B cell (primary cell): ENCODE measurements around the gene RAE1. TPM values are rescaled to one million over a fixed set of nuclear protein-coding genes. Genes with fewer than 3 reads are reported as not detected.

Source experiments
- ATAC-seq: fragments of 200-7000 bp; cut with Tn5 transposase; one replicate; pipeline ENCODE4 v1.10.0; 2021; ENCODE audit warnings: low read depth, mild to moderate bottlenecking, moderate number of reproducible peaks, moderate library complexity
- CTCF ChIA-PET: fragments of 350-600 bp; sonication (Branson Sonifier 250); formaldehyde crosslinking; loops from one replicate; lab custom pipeline; 2021; ENCODE audit warnings: antibody characterized with exemption, inconsistent platforms; lab: Charles Lee
- POLR2A ChIA-PET: fragments of 350-600 bp; sonication (Branson Sonifier 250); formaldehyde crosslinking; loops from one replicate; lab custom pipeline; 2021; ENCODE audit warnings: antibody characterized with exemption; lab: Charles Lee
- DNase-seq: peaks from one replicate; pipeline ENCODE4 v3.0.0; 2013
- H2AFZ ChIP-seq: 2 replicates; pipeline ENCODE4 v1.6.1; 2012; ENCODE audit warnings: mild to moderate bottlenecking, low read depth, low read length; ENCODE audit not compliant: insufficient read depth, poor library complexity, severe bottlenecking
- H3K27ac ChIP-seq, 2 donors: 1 replicate in 1 of 2; 2 replicates in 1 of 2; pipeline ENCODE4 v1.5.1; 2012 to 2013; ENCODE audit warnings: low read length in 2 of 2, mild to moderate bottlenecking in 2 of 2, moderate library complexity in 1 of 2
- H3K27me3 ChIP-seq, 4 experiments: fragments of 200-600 bp in 1 of 4; sonication (generic) in 1 of 4; replicated peaks in 1 of 4; 1 replicate in 2 of 4; 2 replicates in 2 of 4; pipeline versions ENCODE4 v1.6.1 to v1.7.0; 2013 to 2016; ENCODE audit warnings: low read length in 3 of 4, mild to moderate bottlenecking in 2 of 4, mixed read lengths in 1 of 4, moderate library complexity in 1 of 4; ENCODE audit not compliant: insufficient read depth in 4 of 4, control insufficient read depth in 3 of 4; ENCODE audit errors: control extremely low read depth in 1 of 4
- H3K36me3 ChIP-seq, 2 experiments: replicated peaks in 1 of 2; 1 replicate in 1 of 2; 2 replicates in 1 of 2; pipeline versions ENCODE4 v1.6.1 to v1.7.1; 2013; ENCODE audit warnings: low read length in 1 of 2; ENCODE audit not compliant: insufficient read depth in 2 of 2, control insufficient read depth in 1 of 2; ENCODE audit errors: control extremely low read depth in 1 of 2, extremely low read depth in 1 of 2
- H3K4me1 ChIP-seq, 2 donors: fragments of 200-600 bp in 1 of 2; sonication (generic) in 1 of 2; 1 replicate in 1 of 2; 2 replicates in 1 of 2; pipeline versions ENCODE4 v1.5.1 to v1.6.1; 2013 to 2017; ENCODE audit warnings: low read length in 2 of 2; ENCODE audit not compliant: control insufficient read depth in 2 of 2, insufficient read depth in 2 of 2
- H3K4me2 ChIP-seq: replicated peaks from 2 replicates; pipeline ENCODE3; 2012; ENCODE audit warnings: mild to moderate bottlenecking, low read depth, low read length; ENCODE audit not compliant: poor library complexity, severe bottlenecking
- H3K4me3 ChIP-seq, 5 experiments: fragments of 200-600 bp in 1 of 5; sonication (generic) in 1 of 5; 1 replicate in 3 of 5; 2 replicates in 2 of 5; pipeline versions ENCODE4 v1.5.1 to v1.7.0; 2011 to 2016; ENCODE audit warnings: low read length in 4 of 5, mild to moderate bottlenecking in 4 of 5, low read depth in 2 of 5, control low read depth in 1 of 5, moderate library complexity in 1 of 5; ENCODE audit not compliant: insufficient read depth in 1 of 5; ENCODE audit errors: control extremely low read depth in 1 of 5, extremely low read depth in 1 of 5
- H3K79me2 ChIP-seq: fragments of 200-600 bp; sonication (generic); one replicate; pipeline ENCODE4 v1.6.0; 2016; ENCODE audit warnings: low read length; ENCODE audit not compliant: control insufficient read depth, insufficient read depth
- H3K9ac ChIP-seq: fragments of 200-600 bp; sonication (generic); 2 replicates; pipeline ENCODE4 v1.6.1; 2017; ENCODE audit warnings: mild to moderate bottlenecking, low read length, moderate library complexity
- H3K9me3 ChIP-seq, 3 donors: one replicate each; pipeline versions ENCODE4 v1.6.1 to v1.7.1; 2013; ENCODE audit warnings: low read length in 2 of 3; ENCODE audit not compliant: control insufficient read depth in 2 of 3, insufficient read depth in 1 of 3; ENCODE audit errors: control extremely low read depth in 1 of 3
- H4K20me1 ChIP-seq: 2 replicates; pipeline ENCODE4 v1.6.0; 2012; ENCODE audit warnings: mild to moderate bottlenecking, low read length; ENCODE audit not compliant: insufficient read depth, control insufficient read depth, poor library complexity, severe bottlenecking
- H3K27ac Mint-ChIP-seq: one replicate; pipeline ENCODE4 v1.8.0; 2021; ENCODE audit warnings: mixed read lengths
- H3K27me3 Mint-ChIP-seq: one replicate; pipeline ENCODE4 v1.8.0; 2021; ENCODE audit warnings: mixed read lengths
- H3K4me1 Mint-ChIP-seq: one replicate; pipeline ENCODE4 v1.8.0; 2021; ENCODE audit warnings: mixed read lengths
- H3K4me3 Mint-ChIP-seq: one replicate; pipeline ENCODE4 v1.8.0; 2021; ENCODE audit warnings: mixed read lengths
- H3K9me3 Mint-ChIP-seq: one replicate; pipeline ENCODE4 v1.8.0; 2022; ENCODE audit warnings: mixed read lengths; ENCODE audit not compliant: insufficient read depth
- CTCF ChIP-seq: fragments of 200-600 bp; IDR thresholded peaks from one replicate; pipeline ENCODE4 v1.8.0; 2022; ENCODE audit warnings: antibody characterized with exemption, mild to moderate bottlenecking
- EZH2 ChIP-seq: IDR thresholded peaks from 2 replicates; pipeline ENCODE4 v1.6.1; 2012; ENCODE audit warnings: borderline replicate concordance, low read depth, mild to moderate bottlenecking, moderate library complexity, low read length; ENCODE audit not compliant: insufficient read depth, poor library complexity, severe bottlenecking
- WGBS: methylation state at CpG from one replicate; pipeline ENCODE4 v1.1.5; 2013; ENCODE audit warnings: missing lambda C conversion rate; ENCODE audit not compliant: insufficient coverage; 5-methylcytosine and 5-hydroxymethylcytosine counted together
- intact Hi-C: fragments of 100-400 bp; cut with micrococcal nuclease; formaldehyde crosslinking; loops from one replicate; pipeline ENCODE4 v1.10.0; 2022
- polyA plus RNA-seq: library from polyadenylated mRNA; depleted of rRNA; stranded (reverse); fragments of >200 nt; gene quantifications from 2 replicates; pipeline ENCODE4 v1.2.3, GENCODE V29; 2012
- total RNA-seq, 2 donors: library from RNA; stranded (reverse); fragments of 120-200 nt in 1 of 2; gene quantifications; 1 replicate in 1 of 2; 2 replicates in 1 of 2; pipeline versions ENCODE4 v1.2.3 to v1.2.4, GENCODE V29; 2013 to 2022

The RAE1 gene
- total and polyA plus RNA-seq, 2 donors (not counting 1 experiment from before 2014, with no cell fraction given) = 32.6 to 33.3 TPM

- Histone ChIP-seq H3K9me3 (no peaks in the 10 kb centered on the region), H3K27me3 (peaks cover 0 to 10% (median 3%) of the 10 kb centered on the region in 4 experiments), H2AFZ (no peak overlapping the region), H4K20me1 (no peaks in the 10 kb centered on the region), H3K4me3 (no peak overlapping the region), H3K4me2 (no peak overlapping the region), H3K79me2 (no peaks in the 10 kb centered on the region), H3K9ac (no peak overlapping the region), H3K36me3 (no peaks in the 10 kb centered on the region), H3K4me1 (no peaks in the 10 kb centered on the region), H3K27ac (no peak overlapping the region)
- intact Hi-C loops = no loop called here
- no peak for DNase-seq
- Mint-ChIP-seq H3K4me1 (no peaks in the 10 kb centered on the region), H3K27me3 (peaks cover 43% of the 10 kb centered on the region), H3K4me3 (no peak overlapping the region), H3K9me3 (no peaks in the 10 kb centered on the region), H3K27ac (no peak overlapping the region)
- ChIA-PET CTCF (no interaction called here), POLR2A (no interaction called here)
- no peak for ATAC-seq
- TF ChIP-seq EZH2 (no peak), CTCF (no peak)
- WGBS = 93% methylated on average over 6 of the region's 8 CpGs
Measured at GRCh38 chr20:57317316-57317788, 33.7 kb upstream of the RAE1 start.

GRCh38 chr20:57317789-57318371 lies 33.2 kb upstream of the RAE1 start:
- Histone ChIP-seq H4K20me1 (no peaks in the 10 kb centered on the region), H3K27ac (no peak overlapping the region), H3K4me1 (no peaks in the 10 kb centered on the region), H3K79me2 (no peaks in the 10 kb centered on the region), H3K9ac (no peak overlapping the region), H3K4me3 (no peak overlapping the region), H2AFZ (no peak overlapping the region), H3K36me3 (no peaks in the 10 kb centered on the region), H3K4me2 (no peak overlapping the region), H3K9me3 (no peaks in the 10 kb centered on the region), H3K27me3 (peaks cover 0 to 13% (median 5%) of the 10 kb centered on the region in 4 experiments)
- Mint-ChIP-seq H3K27me3 (peaks cover 48% of the 10 kb centered on the region), H3K27ac (no peak overlapping the region), H3K9me3 (no peaks in the 10 kb centered on the region), H3K4me1 (no peaks in the 10 kb centered on the region), H3K4me3 (no peak overlapping the region)
- ATAC-seq (no peak), DNase-seq (no peak)
- ChIA-PET POLR2A (no interaction called here), CTCF (no interaction called here)
- 58% methylated on average over 12 of the region's 14 CpGs for WGBS
- intact Hi-C loops = no loop called here
- TF ChIP-seq CTCF (no peak), EZH2 (no peak)
